SK-N-SH (cell line): ENCODE data around the gene GRIK1.

Experiments used
- CHD2 ChIP-seq: fragments of 150-350 bp; IDR thresholded peaks from 2 replicates; pipeline ENCODE4 v1.6.1; 2018; ENCODE audit warnings: low read length; ENCODE audit not compliant: partially characterized antibody
- CTCF ChIP-seq: fragments of 200-600 bp; sonication (generic); IDR thresholded peaks from 2 replicates; pipeline ENCODE4 v1.6.1; 2017; ENCODE audit warnings: antibody characterized with exemption, mild to moderate bottlenecking, moderate library complexity
- JUND ChIP-seq: IDR thresholded peaks from 2 replicates; pipeline ENCODE4 v1.4.0; 2012
- POLR2AphosphoS5 ChIP-seq: IDR thresholded peaks from 2 replicates; pipeline ENCODE4 v1.6.1; 2012; ENCODE audit warnings: low read depth, low read length
- RAD21 ChIP-seq: IDR thresholded peaks from 2 replicates; pipeline ENCODE4 v1.6.1; 2012; ENCODE audit warnings: mild to moderate bottlenecking, low read length
- RCOR1 ChIP-seq: fragments of 150-350 bp; IDR thresholded peaks from 2 replicates; pipeline ENCODE4 v1.6.1; 2017; ENCODE audit warnings: antibody characterized with exemption, low read length
- REST ChIP-seq: IDR thresholded peaks from 2 replicates; pipeline ENCODE4 v1.6.1; 2012; ENCODE audit warnings: mild to moderate bottlenecking, low read depth, low read length, moderate library complexity
- SMC3 ChIP-seq: IDR thresholded peaks from 2 replicates; pipeline ENCODE4 v1.6.1; 2012; ENCODE audit warnings: low read depth, low read length, improper control_type of control experiment
- TCF12 ChIP-seq: IDR thresholded peaks from 2 replicates; pipeline ENCODE4 v1.4.0; 2012

GRCh38 chr21:29701676-29702075 lies 238.1 kb downstream of the GRIK1 start:
- TF ChIP-seq CTCF (no peak), SMC3 (no peak), POLR2AphosphoS5 (no peak), CHD2 (no peak), REST (no peak), JUND (no peak), TCF12 (no peak), RAD21 (no peak), RCOR1 (no peak)
